ENCODE data around the gene PLD1. TPM values are rescaled to one million over a fixed set of nuclear protein-coding genes. Genes with fewer than 3 reads are reported as not detected.
"Not testable (repeated sequence)": the region's sequence is repeated elsewhere in the genome, so short reads cannot be mapped to it uniquely, and the experiment has no call there.

PLD1 gene
- polyA plus RNA-seq, 2 donors = 26.0 to 31.9 TPM

GRCh38 chr3:171562459-171562858, 247.8 kb downstream of the PLD1 start:
- 79 to 100% methylated on average over 1 of the region's 1 CpG for WGBS, 2 donors

GRCh38 chr3:171561596-171562323, 248.5 kb downstream of the PLD1 start:
- WGBS, 2 donors = 89 to 90% methylated on average over 5 of the region's 5 CpGs

More at GRCh38 chr3:171562459-171562858, 247.8 kb downstream of the PLD1 start:
- H3K27ac ChIP-seq (ENCODE audit: low read depth in 2 of 2, low read length in 1 of 2); H3K4me1 ChIP-seq (ENCODE audit: control insufficient read depth in 2 of 2, insufficient read depth in 2 of 2, low read length in 1 of 2); H3K36me3 ChIP-seq (ENCODE audit: control insufficient read depth in 2 of 2, insufficient read depth in 2 of 2, low read length in 1 of 2); H3K4me3 ChIP-seq (ENCODE audit: low read depth in 1 of 2, low read length in 2 of 2); H3K9me3 ChIP-seq (ENCODE audit: control insufficient read depth in 2 of 2, insufficient read depth in 1 of 2, low read depth in 1 of 2, low read length in 1 of 2); H3K27me3 ChIP-seq (ENCODE audit: control insufficient read depth in 1 of 2, insufficient read depth in 2 of 2, low read length in 2 of 2): not testable (repeated sequence)

GRCh38 chr3:171559586-171559985, 250.7 kb downstream of the PLD1 start:
- H3K27me3 ChIP-seq (ENCODE audit: control insufficient read depth in 1 of 2, insufficient read depth in 2 of 2, low read length in 2 of 2) = no peaks in the 10 kb centered on the region
- WGBS, 2 donors = 76 to 78% methylated on average over 7 of the region's 7 CpGs
- H3K4me3 ChIP-seq (ENCODE audit: low read depth in 1 of 2, low read length in 2 of 2) = no peak overlapping the region
- H3K4me1 ChIP-seq (ENCODE audit: control insufficient read depth in 2 of 2, insufficient read depth in 2 of 2, low read length in 1 of 2) = no peaks in the 10 kb centered on the region
- no peak overlapping the region for H3K27ac ChIP-seq (ENCODE audit: low read depth in 2 of 2, low read length in 1 of 2)
- H3K36me3 ChIP-seq (ENCODE audit: control insufficient read depth in 2 of 2, insufficient read depth in 2 of 2, low read length in 1 of 2) = no peaks in the 10 kb centered on the region
- no peaks in the 10 kb centered on the region for H3K9me3 ChIP-seq (ENCODE audit: control insufficient read depth in 2 of 2, insufficient read depth in 1 of 2, low read depth in 1 of 2, low read length in 1 of 2)

More at GRCh38 chr3:171561596-171562323, 248.5 kb downstream of the PLD1 start:
- H3K9me3 ChIP-seq (ENCODE audit: control insufficient read depth in 2 of 2, insufficient read depth in 1 of 2, low read depth in 1 of 2, low read length in 1 of 2) = no peaks in the 10 kb centered on the region
- H3K36me3 ChIP-seq (ENCODE audit: control insufficient read depth in 2 of 2, insufficient read depth in 2 of 2, low read length in 1 of 2) = no peaks in the 10 kb centered on the region
- H3K4me1 ChIP-seq (ENCODE audit: control insufficient read depth in 2 of 2, insufficient read depth in 2 of 2, low read length in 1 of 2) = no peaks in the 10 kb centered on the region
- no peaks in the 10 kb centered on the region for H3K27me3 ChIP-seq (ENCODE audit: control insufficient read depth in 1 of 2, insufficient read depth in 2 of 2, low read length in 2 of 2)
- H3K27ac ChIP-seq (ENCODE audit: low read depth in 2 of 2, low read length in 1 of 2) = no peak overlapping the region
- no peak overlapping the region for H3K4me3 ChIP-seq (ENCODE audit: low read depth in 1 of 2, low read length in 2 of 2)

GRCh38 chr3:171558188-171558696, 252.0 kb downstream of the PLD1 start:
- no peaks in the 10 kb centered on the region for H3K9me3 ChIP-seq (ENCODE audit: control insufficient read depth in 2 of 2, insufficient read depth in 1 of 2, low read depth in 1 of 2, low read length in 1 of 2)
- H3K4me3 ChIP-seq (ENCODE audit: low read depth in 1 of 2, low read length in 2 of 2) = no peak overlapping the region
- 90 to 93% methylated on average over 3 of the region's 3 CpGs for WGBS, 2 donors
- H3K27me3 ChIP-seq (ENCODE audit: control insufficient read depth in 1 of 2, insufficient read depth in 2 of 2, low read length in 2 of 2) = no peaks in the 10 kb centered on the region
- H3K27ac ChIP-seq (ENCODE audit: low read depth in 2 of 2, low read length in 1 of 2) = no peak overlapping the region
- no peaks in the 10 kb centered on the region for H3K4me1 ChIP-seq (ENCODE audit: control insufficient read depth in 2 of 2, insufficient read depth in 2 of 2, low read length in 1 of 2)
- H3K36me3 ChIP-seq (ENCODE audit: control insufficient read depth in 2 of 2, insufficient read depth in 2 of 2, low read length in 1 of 2) = no peaks in the 10 kb centered on the region

- no peaks in the 10 kb centered on the region for H3K9me3 ChIP-seq (ENCODE audit: control insufficient read depth in 2 of 2, insufficient read depth in 1 of 2, low read depth in 1 of 2, low read length in 1 of 2)
- H3K27me3 ChIP-seq (ENCODE audit: control insufficient read depth in 1 of 2, insufficient read depth in 2 of 2, low read length in 2 of 2) = no peaks in the 10 kb centered on the region
- no peaks in the 10 kb centered on the region for H3K4me1 ChIP-seq (ENCODE audit: control insufficient read depth in 2 of 2, insufficient read depth in 2 of 2, low read length in 1 of 2)
- H3K4me3 ChIP-seq (ENCODE audit: low read depth in 1 of 2, low read length in 2 of 2) = no peak overlapping the region
- no peaks in the 10 kb centered on the region for H3K36me3 ChIP-seq (ENCODE audit: control insufficient read depth in 2 of 2, insufficient read depth in 2 of 2, low read length in 1 of 2)
- no peak overlapping the region for H3K27ac ChIP-seq (ENCODE audit: low read depth in 2 of 2, low read length in 1 of 2)
Measured at GRCh38 chr3:171557173-171557572, 253.1 kb downstream of the PLD1 start.

- 44% methylated on average over 4 of the region's 4 CpGs for WGBS, 2 donors
- Histone ChIP-seq H3K36me3 (ENCODE audit: control insufficient read depth in 2 of 2, insufficient read depth in 2 of 2, low read length in 1 of 2) (no peaks in the 10 kb centered on the region), H3K4me1 (ENCODE audit: control insufficient read depth in 2 of 2, insufficient read depth in 2 of 2, low read length in 1 of 2) (no peaks in the 10 kb centered on the region), H3K9me3 (ENCODE audit: control insufficient read depth in 2 of 2, insufficient read depth in 1 of 2, low read depth in 1 of 2, low read length in 1 of 2) (no peaks in the 10 kb centered on the region), H3K4me3 (ENCODE audit: low read depth in 1 of 2, low read length in 2 of 2) (no peak overlapping the region), H3K27me3 (ENCODE audit: control insufficient read depth in 1 of 2, insufficient read depth in 2 of 2, low read length in 2 of 2) (no peaks in the 10 kb centered on the region), H3K27ac (ENCODE audit: low read depth in 2 of 2, low read length in 1 of 2) (no peak overlapping the region)
Measured at GRCh38 chr3:171556574-171557145, 253.6 kb downstream of the PLD1 start.

- H3K4me1 ChIP-seq (ENCODE audit: control insufficient read depth in 2 of 2, insufficient read depth in 2 of 2, low read length in 1 of 2) = no peaks in the 10 kb centered on the region
- no peaks in the 10 kb centered on the region for H3K27me3 ChIP-seq (ENCODE audit: control insufficient read depth in 1 of 2, insufficient read depth in 2 of 2, low read length in 2 of 2)
- no peaks in the 10 kb centered on the region for H3K9me3 ChIP-seq (ENCODE audit: control insufficient read depth in 2 of 2, insufficient read depth in 1 of 2, low read depth in 1 of 2, low read length in 1 of 2)
- no peak overlapping the region for H3K4me3 ChIP-seq (ENCODE audit: low read depth in 1 of 2, low read length in 2 of 2)
- no peaks in the 10 kb centered on the region for H3K36me3 ChIP-seq (ENCODE audit: control insufficient read depth in 2 of 2, insufficient read depth in 2 of 2, low read length in 1 of 2)
- WGBS, 2 donors = 40 to 49% methylated on average over 5 of the region's 5 CpGs
- H3K27ac ChIP-seq (ENCODE audit: low read depth in 2 of 2, low read length in 1 of 2) = no peak overlapping the region
Measured at GRCh38 chr3:171556148-171556547, 254.1 kb downstream of the PLD1 start.

GRCh38 chr3:171553086-171553485, 257.2 kb downstream of the PLD1 start:
- no peaks in the 10 kb centered on the region for H3K27me3 ChIP-seq (ENCODE audit: control insufficient read depth in 1 of 2, insufficient read depth in 2 of 2, low read length in 2 of 2)
- H3K9me3 ChIP-seq (ENCODE audit: control insufficient read depth in 2 of 2, insufficient read depth in 1 of 2, low read depth in 1 of 2, low read length in 1 of 2) = no peaks in the 10 kb centered on the region
- no peaks in the 10 kb centered on the region for H3K36me3 ChIP-seq (ENCODE audit: control insufficient read depth in 2 of 2, insufficient read depth in 2 of 2, low read length in 1 of 2)
- no peaks in the 10 kb centered on the region for H3K4me1 ChIP-seq (ENCODE audit: control insufficient read depth in 2 of 2, insufficient read depth in 2 of 2, low read length in 1 of 2)
- H3K27ac ChIP-seq (ENCODE audit: low read depth in 2 of 2, low read length in 1 of 2) = no peak overlapping the region
- 80 to 83% methylated on average over 2 of the region's 2 CpGs for WGBS, 2 donors
- H3K4me3 ChIP-seq (ENCODE audit: low read depth in 1 of 2, low read length in 2 of 2) = no peak overlapping the region

GRCh38 chr3:171552531-171552930, 257.8 kb downstream of the PLD1 start:
- no peak overlapping the region for H3K27ac ChIP-seq (ENCODE audit: low read depth in 2 of 2, low read length in 1 of 2)
- no peaks in the 10 kb centered on the region for H3K36me3 ChIP-seq (ENCODE audit: control insufficient read depth in 2 of 2, insufficient read depth in 2 of 2, low read length in 1 of 2)
- no peaks in the 10 kb centered on the region for H3K4me1 ChIP-seq (ENCODE audit: control insufficient read depth in 2 of 2, insufficient read depth in 2 of 2, low read length in 1 of 2)
- H3K9me3 ChIP-seq (ENCODE audit: control insufficient read depth in 2 of 2, insufficient read depth in 1 of 2, low read depth in 1 of 2, low read length in 1 of 2) = no peaks in the 10 kb centered on the region
- no peak overlapping the region for H3K4me3 ChIP-seq (ENCODE audit: low read depth in 1 of 2, low read length in 2 of 2)
- H3K27me3 ChIP-seq (ENCODE audit: control insufficient read depth in 1 of 2, insufficient read depth in 2 of 2, low read length in 2 of 2) = no peaks in the 10 kb centered on the region
- WGBS, 2 donors = 95% methylated on average over 1 of the region's 1 CpG

GRCh38 chr3:171551296-171551695, 259.0 kb downstream of the PLD1 start:
- H3K27ac ChIP-seq (ENCODE audit: low read depth in 2 of 2, low read length in 1 of 2) = no peak overlapping the region
- H3K27me3 ChIP-seq (ENCODE audit: control insufficient read depth in 1 of 2, insufficient read depth in 2 of 2, low read length in 2 of 2) = no peaks in the 10 kb centered on the region
- H3K36me3 ChIP-seq (ENCODE audit: control insufficient read depth in 2 of 2, insufficient read depth in 2 of 2, low read length in 1 of 2) = no peaks in the 10 kb centered on the region
- 85 to 90% methylated on average over 1 of the region's 1 CpG for WGBS, 2 donors
- H3K9me3 ChIP-seq (ENCODE audit: control insufficient read depth in 2 of 2, insufficient read depth in 1 of 2, low read depth in 1 of 2, low read length in 1 of 2) = no peaks in the 10 kb centered on the region
- no peaks in the 10 kb centered on the region for H3K4me1 ChIP-seq (ENCODE audit: control insufficient read depth in 2 of 2, insufficient read depth in 2 of 2, low read length in 1 of 2)
- H3K4me3 ChIP-seq (ENCODE audit: low read depth in 1 of 2, low read length in 2 of 2) = no peak overlapping the region
